Effector memory CD4-positive, alpha-beta T cell (primary cell): ENCODE results near the gene CFC1B.
"Not testable (repeated sequence)": the region's sequence is repeated elsewhere in the genome, so short reads cannot be mapped to it uniquely, and the experiment has no call there.

Source experiments
- DNase-seq, 3 donors: peaks; one replicate each; pipeline ENCODE4 v3.0.0-alpha.2; 2020
- H3K27ac ChIP-seq: 2 replicates; pipeline ENCODE4 v1.7.0; 2013; ENCODE audit warnings: mild to moderate bottlenecking, low read length, moderate library complexity; ENCODE audit not compliant: insufficient read depth, poor library complexity, severe bottlenecking
- H3K27me3 ChIP-seq: replicated peaks from 2 replicates; pipeline ENCODE4 v1.7.0; 2013; ENCODE audit warnings: mild to moderate bottlenecking, low read length; ENCODE audit not compliant: insufficient read depth, control insufficient read depth, poor library complexity, severe bottlenecking
- H3K36me3 ChIP-seq: 2 replicates; pipeline ENCODE4 v1.7.0; 2013; ENCODE audit warnings: mild to moderate bottlenecking, low read length, moderate library complexity; ENCODE audit not compliant: control insufficient read depth, insufficient read depth
- H3K4me1 ChIP-seq: 2 replicates; pipeline ENCODE4 v1.7.0; 2013; ENCODE audit warnings: low read length, mild to moderate bottlenecking; ENCODE audit not compliant: control insufficient read depth, insufficient read depth, poor library complexity, severe bottlenecking
- H3K4me3 ChIP-seq: 2 replicates; pipeline ENCODE4 v1.7.0; 2013; ENCODE audit warnings: low read length, low read depth, mild to moderate bottlenecking; ENCODE audit not compliant: insufficient read depth, poor library complexity, severe bottlenecking
- H3K9me3 ChIP-seq: 2 replicates; pipeline ENCODE4 v1.7.0; 2013; ENCODE audit warnings: mild to moderate bottlenecking, low read length, moderate library complexity; ENCODE audit not compliant: control insufficient read depth

The CFC1B gene

GRCh38 chr2:130554178-130554577, 33.2 kb downstream of the CFC1B start:
- H3K9me3 ChIP-seq, H3K4me1 ChIP-seq, DNase-seq, H3K4me3 ChIP-seq, H3K27me3 ChIP-seq, H3K36me3 ChIP-seq, H3K27ac ChIP-seq: not testable (repeated sequence)

GRCh38 chr2:130556441-130556840, 35.4 kb downstream of the CFC1B start:
- not testable (repeated sequence) for H3K4me3 ChIP-seq, H3K27me3 ChIP-seq, DNase-seq, H3K27ac ChIP-seq, H3K9me3 ChIP-seq, H3K4me1 ChIP-seq, H3K36me3 ChIP-seq

GRCh38 chr2:130566165-130566564, 45.1 kb downstream of the CFC1B start:
- H3K4me1 ChIP-seq, DNase-seq, H3K27me3 ChIP-seq, H3K9me3 ChIP-seq, H3K27ac ChIP-seq, H3K36me3 ChIP-seq, H3K4me3 ChIP-seq: not testable (repeated sequence)

GRCh38 chr2:130571929-130572328, 50.9 kb downstream of the CFC1B start:
- not testable (repeated sequence) for H3K4me3 ChIP-seq, H3K36me3 ChIP-seq, DNase-seq, H3K27ac ChIP-seq, H3K4me1 ChIP-seq, H3K27me3 ChIP-seq, H3K9me3 ChIP-seq

GRCh38 chr2:130574230-130574629, 53.2 kb downstream of the CFC1B start:
- not testable (repeated sequence) for H3K27ac ChIP-seq, H3K4me1 ChIP-seq, H3K36me3 ChIP-seq, H3K4me3 ChIP-seq, H3K9me3 ChIP-seq, DNase-seq, H3K27me3 ChIP-seq

GRCh38 chr2:130576209-130576784, 55.3 kb downstream of the CFC1B start:
- not testable (repeated sequence) for DNase-seq, H3K4me1 ChIP-seq, H3K27me3 ChIP-seq, H3K36me3 ChIP-seq, H3K27ac ChIP-seq, H3K9me3 ChIP-seq, H3K4me3 ChIP-seq

GRCh38 chr2:130577559-130577958, 56.5 kb downstream of the CFC1B start:
- H3K9me3 ChIP-seq, H3K27me3 ChIP-seq, DNase-seq, H3K4me1 ChIP-seq, H3K27ac ChIP-seq, H3K36me3 ChIP-seq, H3K4me3 ChIP-seq: not testable (repeated sequence)
